IMR-90 (cell line): Measurements from ENCODE around the gene WIPF2. TPM values are rescaled to one million over a fixed set of nuclear protein-coding genes. Genes with fewer than 3 reads are reported as not detected.

Experiments used
- ATAC-seq: fragments of 200-7000 bp; cut with Tn5 transposase; 2 replicates; pipeline ENCODE4 v1.9.1; 2020; ENCODE audit warnings: low read depth, mild to moderate bottlenecking, moderate library complexity
- BruUV-seq: library from RNA; stranded (reverse); fragments of 400-500 nt; replicated peaks from 2 replicates; lab custom pipeline; 2021; lab: Mats Ljungman, UMichigan
- CTCF ChIA-PET: fragments of 300-600 bp; formaldehyde crosslinking; extraction: SDS; loops from one replicate; lab custom pipeline; 2021; ENCODE audit warnings: antibody characterized with exemption; lab: Yijun Ruan, JAX
- POLR2A ChIA-PET: fragments of 300-600 bp; sonication (Branson Sonifier 250); formaldehyde crosslinking; loops from one replicate; lab custom pipeline; 2022; ENCODE audit warnings: antibody characterized with exemption; ENCODE audit not compliant: unreplicated experiment; lab: Charles Lee
- DNase-seq: peaks from one replicate; pipeline ENCODE4 v3.0.0; 2013
- H2AFZ ChIP-seq: replicated peaks from 2 replicates; pipeline ENCODE3; 2013; ENCODE audit warnings: low read length, mild to moderate bottlenecking; ENCODE audit not compliant: poor library complexity
- H2AK5ac ChIP-seq: 2 replicates; pipeline ENCODE4 v1.6.1; 2013; ENCODE audit warnings: low read depth, low read length, inconsistent platforms
- H2AK9ac ChIP-seq: replicated peaks from 2 replicates; pipeline ENCODE3; 2013; ENCODE audit warnings: mild to moderate bottlenecking, low read depth, low read length, moderate library complexity; ENCODE audit not compliant: poor library complexity
- H2BK120ac ChIP-seq: 2 replicates; pipeline ENCODE4 v1.6.1; 2013; ENCODE audit warnings: low read depth, low read length, inconsistent platforms
- H2BK15ac ChIP-seq: 3 replicates; pipeline ENCODE4 v1.6.1; 2013; ENCODE audit warnings: low read depth, low read length, inconsistent platforms
- H2BK20ac ChIP-seq: 2 replicates; pipeline ENCODE4 v1.6.1; 2013; ENCODE audit warnings: low read depth, mild to moderate bottlenecking, inconsistent platforms, low read length, moderate library complexity
- H2BK5ac ChIP-seq: 2 replicates; pipeline ENCODE4 v1.6.1; 2013; ENCODE audit warnings: mild to moderate bottlenecking, low read depth, low read length, inconsistent platforms; ENCODE audit not compliant: poor library complexity, severe bottlenecking
- H3K14ac ChIP-seq: replicated peaks from 2 replicates; pipeline ENCODE4 v1.6.1; 2013; ENCODE audit warnings: low read depth, low read length, inconsistent platforms
- H3K18ac ChIP-seq: 2 replicates; pipeline ENCODE4 v1.6.1; 2013; ENCODE audit warnings: low read depth, low read length, control low read depth
- H3K23ac ChIP-seq: 2 replicates; pipeline ENCODE4 v1.6.1; 2013; ENCODE audit warnings: low read depth, low read length, inconsistent platforms
- H3K27ac ChIP-seq: 2 replicates; pipeline ENCODE4 v1.5.1; 2013; ENCODE audit warnings: mild to moderate bottlenecking, control low read depth, low read length; ENCODE audit not compliant: insufficient read depth
- H3K27me3 ChIP-seq: 2 replicates; pipeline ENCODE4 v1.6.1; 2013; ENCODE audit warnings: low read length; ENCODE audit not compliant: control insufficient read depth, insufficient read depth
- H3K36me3 ChIP-seq: 2 replicates; pipeline ENCODE4 v1.6.1; 2013; ENCODE audit warnings: low read length, mixed read lengths; ENCODE audit not compliant: control insufficient read depth, insufficient read depth
- H3K4ac ChIP-seq: 2 replicates; pipeline ENCODE4 v1.6.1; 2013; ENCODE audit warnings: low read depth, low read length, inconsistent platforms
- H3K4me1 ChIP-seq: 2 replicates; pipeline ENCODE4 v1.6.1; 2013; ENCODE audit warnings: low read length, mixed read lengths; ENCODE audit not compliant: control insufficient read depth, insufficient read depth
- H3K4me2 ChIP-seq: 2 replicates; pipeline ENCODE4 v1.6.1; 2013; ENCODE audit warnings: low read depth, mild to moderate bottlenecking, control low read depth, low read length, moderate library complexity
- H3K4me3 ChIP-seq: 2 replicates; pipeline ENCODE4 v1.5.1; 2013; ENCODE audit warnings: low read depth, mild to moderate bottlenecking, control low read depth, low read length, moderate library complexity; ENCODE audit not compliant: insufficient read depth
- H3K56ac ChIP-seq: 2 replicates; pipeline ENCODE4 v1.6.1; 2013; ENCODE audit warnings: low read length, inconsistent platforms; ENCODE audit not compliant: insufficient read depth; ENCODE audit errors: extremely low read depth
- H3K79me1 ChIP-seq, 2 experiments: 2 replicates each; pipeline ENCODE4 v1.6.1; 2013; ENCODE audit warnings: low read length in 2 of 2, inconsistent platforms in 1 of 2, low read depth in 1 of 2
- H3K9ac ChIP-seq: 2 replicates; pipeline ENCODE4 v1.6.1; 2013; ENCODE audit warnings: low read depth, low read length, control low read depth
- H3K9me1 ChIP-seq: 2 replicates; pipeline ENCODE4 v1.6.1; 2013; ENCODE audit warnings: low read length, inconsistent platforms; ENCODE audit not compliant: insufficient read depth
- H3K9me3 ChIP-seq: 2 replicates; pipeline ENCODE4 v1.6.1; 2013; ENCODE audit warnings: low read length; ENCODE audit not compliant: control insufficient read depth, insufficient read depth
- H4K20me1 ChIP-seq: 2 replicates; pipeline ENCODE4 v1.6.1; 2013; ENCODE audit warnings: low read length, inconsistent platforms; ENCODE audit not compliant: insufficient read depth
- H4K5ac ChIP-seq: 2 replicates; pipeline ENCODE4 v1.6.1; 2013; ENCODE audit warnings: mild to moderate bottlenecking, low read depth, low read length, control low read depth
- H4K8ac ChIP-seq, 2 experiments: 2 replicates each; pipeline ENCODE4 v1.6.1; 2013; ENCODE audit warnings: low read depth in 2 of 2, low read length in 2 of 2, control low read depth in 1 of 2, inconsistent platforms in 1 of 2
- H4K91ac ChIP-seq: 2 replicates; pipeline ENCODE4 v1.6.1; 2013; ENCODE audit warnings: low read depth, low read length, inconsistent platforms; ENCODE audit not compliant: insufficient read depth
- BHLHE40 ChIP-seq: fragments of 150-350 bp; IDR thresholded peaks from 2 replicates; pipeline ENCODE4 v1.6.1; 2016; ENCODE audit warnings: mild to moderate bottlenecking, low read depth, low read length
- CEBPB ChIP-seq: IDR thresholded peaks from 2 replicates; pipeline ENCODE4 v1.6.1; 2012; ENCODE audit warnings: low read depth, low read length, improper control_type of control experiment
- CHD1 ChIP-seq: IDR thresholded peaks from 2 replicates; pipeline ENCODE4 v1.6.1; 2012; ENCODE audit warnings: low read depth, low read length, improper control_type of control experiment
- FOS ChIP-seq: fragments of 150-350 bp; IDR thresholded peaks from 2 replicates; pipeline ENCODE4 v1.6.1; 2016; ENCODE audit warnings: low read depth, low read length
- MAFK ChIP-seq: IDR thresholded peaks from 2 replicates; pipeline ENCODE4 v1.6.1; 2012; ENCODE audit warnings: low read depth, low read length, improper control_type of control experiment
- MAZ ChIP-seq: IDR thresholded peaks from 2 replicates; pipeline ENCODE4 v1.6.1; 2012; ENCODE audit warnings: low read depth, mild to moderate bottlenecking, low read length, improper control_type of control experiment, moderate library complexity, borderline replicate concordance
- NFE2L2 ChIP-seq: fragments of 150-350 bp; IDR thresholded peaks from 2 replicates; pipeline ENCODE4 v1.6.1; 2016; ENCODE audit warnings: low read depth, mild to moderate bottlenecking, low read length
- POLR2A ChIP-seq: IDR thresholded peaks from 2 replicates; pipeline ENCODE4 v1.6.1; 2012; ENCODE audit warnings: mild to moderate bottlenecking, low read depth, low read length
- RAD21 ChIP-seq: IDR thresholded peaks from 2 replicates; pipeline ENCODE4 v1.6.1; 2012; ENCODE audit warnings: low read length, improper control_type of control experiment
- RCOR1 ChIP-seq: IDR thresholded peaks from 2 replicates; pipeline ENCODE4 v1.6.1; 2012; ENCODE audit warnings: mild to moderate bottlenecking, low read length, improper control_type of control experiment; ENCODE audit not compliant: insufficient replicate concordance
- RFX5 ChIP-seq: IDR thresholded peaks from 2 replicates; pipeline ENCODE4 v1.8.0; 2012; ENCODE audit warnings: low read depth, mild to moderate bottlenecking, low read length, moderate library complexity
- SMC3 ChIP-seq: fragments of 150-350 bp; IDR thresholded peaks from 2 replicates; pipeline ENCODE4 v1.6.1; 2016; ENCODE audit warnings: low read depth, mild to moderate bottlenecking, antibody characterized with exemption, low read length, moderate library complexity
- WGBS, 2 experiments: methylation state at CpG; one replicate each; pipeline versions ENCODE4 v1.1.5 to v1.1.7; 2013; ENCODE audit warnings: missing lambda C conversion rate in 2 of 2; ENCODE audit not compliant: insufficient read length in 1 of 2; ENCODE audit errors: extremely low coverage in 2 of 2; 5-methylcytosine and 5-hydroxymethylcytosine counted together
- dilution Hi-C: fragments of 300-500 bp; cut with HindIII; formaldehyde crosslinking; loops from one replicate; pipeline ENCODE4 v1.14.3; 2018; ENCODE audit warnings: low sequenced_read_pairs; ENCODE audit not compliant: unreplicated experiment
- in situ Hi-C: fragments of 300-500 bp; cut with MboI; formaldehyde crosslinking; loops from 3 replicates; pipeline ENCODE4 v1.14.3; 2019; ENCODE audit warnings: low sequenced_read_pairs, inconsistent platforms, mixed read lengths
- intact Hi-C: fragments of 100-400 bp; cut with micrococcal nuclease; formaldehyde crosslinking; loops from 2 replicates; pipeline ENCODE4 v1.10.0; 2022
- polyA plus RNA-seq, 3 experiments: library from polyadenylated mRNA; depleted of rRNA; stranded (reverse); fragments of >200 nt; gene quantifications; 2 replicates each; pipeline ENCODE4 v1.2.3, GENCODE V29; 2012; ENCODE audit warnings: low replicate concordance in 1 of 3
- total RNA-seq: library from RNA; depleted of rRNA; stranded (reverse); fragments of >200 nt; gene quantifications from 2 replicates; pipeline ENCODE4 v1.2.3, GENCODE V29; 2012
- TF ChIP-seq, protein P1 (sequence below): fragments of 150-350 bp; IDR thresholded peaks from 2 replicates; pipeline ENCODE4 v1.6.1; 2016; ENCODE audit warnings: low read depth, mild to moderate bottlenecking, low read length, moderate library complexity, borderline replicate concordance
- TF ChIP-seq, protein P2 (sequence below): fragments of 150-350 bp; IDR thresholded peaks from 2 replicates; pipeline ENCODE4 v1.6.1; 2017; ENCODE audit warnings: mild to moderate bottlenecking, antibody characterized with exemption, low read length, low read depth
- TF ChIP-seq, protein P3 (sequence below): conservative IDR thresholded peaks from 2 replicates; pipeline ENCODE4 v1.5.1; 2012; ENCODE audit warnings: mild to moderate bottlenecking, low read depth, low read length, improper control_type of control experiment

WIPF2 gene
- total and polyA plus RNA-seq, 2 of the 4 experiments (the other 2 are of a cell fraction): 2.0 to 8.9 TPM

DNA sequence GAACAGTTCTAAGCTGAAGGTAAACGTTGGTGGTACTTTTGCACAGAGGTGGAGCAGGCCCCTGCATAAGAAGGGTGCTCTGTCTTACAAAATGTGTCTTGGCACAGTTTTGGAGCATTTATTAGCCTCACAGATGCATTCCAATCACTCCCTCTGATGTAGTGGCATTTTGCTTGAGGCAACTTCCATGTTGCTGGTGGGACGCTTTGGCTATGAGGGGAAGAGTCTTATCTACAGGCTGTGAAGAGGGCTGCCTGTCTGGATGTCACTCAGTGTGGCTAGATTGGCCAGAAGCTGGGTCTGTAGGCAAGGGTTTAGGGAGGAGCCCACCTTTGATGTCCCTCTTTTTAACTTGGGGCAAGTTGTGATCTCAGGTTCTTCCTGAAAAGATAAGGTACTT is 87.3 kb downstream of the WIPF2 start:
- ChIA-PET CTCF (interaction anchor here (1.7 to 3.0 kb wide), 2 partner anchors 11 kb away, joined by 9 to 11 read pairs; no protein-coding TSS in a partner anchor), POLR2A (interaction anchor here (0.6 kb wide), 1 partner anchor 46 kb away, joined by 3 read pairs; no protein-coding TSS in a partner anchor)
- Histone ChIP-seq H3K27me3 (no peaks in the 10 kb centered on the region), H2BK20ac (no peak overlapping the region), H2BK5ac (no peak overlapping the region), H2BK15ac (peak overlapping the region; percentile 62; the same call in 1 of the 3 replicates), H2BK120ac (0 out of 2 replicates have a peak overlapping the region, but pooled peaks have one; percentile 13), H4K5ac (peak overlapping the region; percentile 15; the same call in 1 of the 2 replicates), H3K56ac (no peak overlapping the region), H3K9ac (no peak overlapping the region), H3K9me1 (peaks cover 15% of the 10 kb centered on the region), H3K18ac (peak overlapping the region; percentile 28; the same call in 1 of the 2 replicates), H3K36me3 (no peaks in the 10 kb centered on the region), H3K23ac (peak overlapping the region; percentile 64; the same call in 1 of the 2 replicates), H3K79me1 (peaks cover 0 to 16% of the 10 kb centered on the region in 2 experiments; a peak in 2 of 4 replicates), H3K4ac (peak overlapping the region; percentile 44), H4K20me1 (peaks cover 15% of the 10 kb centered on the region; the same call in 1 of the 2 replicates), H3K4me3 (no peak overlapping the region), H4K8ac (0 out of 4 replicates have a peak overlapping the region, but pooled peaks of 1 of the 2 experiments have one; percentile 8), H2AK5ac (0 out of 2 replicates have a peak overlapping the region, but pooled peaks have one; percentile 40), H4K91ac (peak overlapping the region; percentile 32; the same call in 1 of the 2 replicates), H2AK9ac (no peak overlapping the region), H3K4me2 (no peak overlapping the region), H3K27ac (no peak overlapping the region), H2AFZ (no peak overlapping the region), H3K9me3 (no peaks in the 10 kb centered on the region), H3K4me1 (peaks cover 44% of the 10 kb centered on the region), H3K14ac (no peak overlapping the region; the same call in 1 of the 2 replicates)
- intact Hi-C loops (no loop called here), in situ Hi-C loops (no loop called here), dilution Hi-C loops (no loop called here)
- WGBS, 2 experiments: 17% methylated on average over 1 of the region's 2 CpGs; no CpG with 5 or more reads in 1 of the 2 experiments
- BruUV-seq: no TSS peak
- no peak for DNase-seq
- no peak for ATAC-seq
- TF ChIP-seq SMC3 (no peak), RCOR1 (no peak), RAD21 (no peak), RFX5 (no peak), NFE2L2 (no peak), CHD1 (no peak), FOS (no peak), MAFK (no peak), CEBPB (no peak), MAZ (no peak), BHLHE40 (no peak), POLR2A (no peak)
- TF ChIP-seq, protein P1, sequence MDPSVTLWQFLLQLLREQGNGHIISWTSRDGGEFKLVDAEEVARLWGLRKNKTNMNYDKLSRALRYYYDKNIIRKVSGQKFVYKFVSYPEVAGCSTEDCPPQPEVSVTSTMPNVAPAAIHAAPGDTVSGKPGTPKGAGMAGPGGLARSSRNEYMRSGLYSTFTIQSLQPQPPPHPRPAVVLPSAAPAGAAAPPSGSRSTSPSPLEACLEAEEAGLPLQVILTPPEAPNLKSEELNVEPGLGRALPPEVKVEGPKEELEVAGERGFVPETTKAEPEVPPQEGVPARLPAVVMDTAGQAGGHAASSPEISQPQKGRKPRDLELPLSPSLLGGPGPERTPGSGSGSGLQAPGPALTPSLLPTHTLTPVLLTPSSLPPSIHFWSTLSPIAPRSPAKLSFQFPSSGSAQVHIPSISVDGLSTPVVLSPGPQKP: no peak
- TF ChIP-seq, protein P2, sequence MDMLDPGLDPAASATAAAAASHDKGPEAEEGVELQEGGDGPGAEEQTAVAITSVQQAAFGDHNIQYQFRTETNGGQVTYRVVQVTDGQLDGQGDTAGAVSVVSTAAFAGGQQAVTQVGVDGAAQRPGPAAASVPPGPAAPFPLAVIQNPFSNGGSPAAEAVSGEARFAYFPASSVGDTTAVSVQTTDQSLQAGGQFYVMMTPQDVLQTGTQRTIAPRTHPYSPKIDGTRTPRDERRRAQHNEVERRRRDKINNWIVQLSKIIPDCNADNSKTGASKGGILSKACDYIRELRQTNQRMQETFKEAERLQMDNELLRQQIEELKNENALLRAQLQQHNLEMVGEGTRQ: no peak
- TF ChIP-seq, protein P3, sequence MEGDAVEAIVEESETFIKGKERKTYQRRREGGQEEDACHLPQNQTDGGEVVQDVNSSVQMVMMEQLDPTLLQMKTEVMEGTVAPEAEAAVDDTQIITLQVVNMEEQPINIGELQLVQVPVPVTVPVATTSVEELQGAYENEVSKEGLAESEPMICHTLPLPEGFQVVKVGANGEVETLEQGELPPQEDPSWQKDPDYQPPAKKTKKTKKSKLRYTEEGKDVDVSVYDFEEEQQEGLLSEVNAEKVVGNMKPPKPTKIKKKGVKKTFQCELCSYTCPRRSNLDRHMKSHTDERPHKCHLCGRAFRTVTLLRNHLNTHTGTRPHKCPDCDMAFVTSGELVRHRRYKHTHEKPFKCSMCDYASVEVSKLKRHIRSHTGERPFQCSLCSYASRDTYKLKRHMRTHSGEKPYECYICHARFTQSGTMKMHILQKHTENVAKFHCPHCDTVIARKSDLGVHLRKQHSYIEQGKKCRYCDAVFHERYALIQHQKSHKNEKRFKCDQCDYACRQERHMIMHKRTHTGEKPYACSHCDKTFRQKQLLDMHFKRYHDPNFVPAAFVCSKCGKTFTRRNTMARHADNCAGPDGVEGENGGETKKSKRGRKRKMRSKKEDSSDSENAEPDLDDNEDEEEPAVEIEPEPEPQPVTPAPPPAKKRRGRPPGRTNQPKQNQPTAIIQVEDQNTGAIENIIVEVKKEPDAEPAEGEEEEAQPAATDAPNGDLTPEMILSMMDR: no peak
